Measurements from ENCODE around the gene ITGA2.

ITGA2 gene

GRCh38 chr5:52989781-52990527 is 802 bp downstream of the ITGA2 start:
- peak overlapping the region; percentile 75 for H3K4me3 ChIP-seq (ENCODE audit: low read depth, low read length)
- TF ChIP-seq CTCF (IDR thresholded peaks at IDR 0.05; ENCODE audit: low read depth, low read length) = peak; percentile 11; the same call in 1 of the 2 replicates

GRCh38 chr5:52990528-52990925 is 1.4 kb downstream of the ITGA2 start:
- peak overlapping the region; percentile 75 for H3K4me3 ChIP-seq (ENCODE audit: low read depth, low read length)
- no peak for TF ChIP-seq CTCF (IDR thresholded peaks at IDR 0.05; ENCODE audit: low read depth, low read length)

GRCh38 chr5:52993367-52993766 is 4.2 kb downstream of the ITGA2 start:
- H3K4me3 ChIP-seq (ENCODE audit: low read depth, low read length) = no peak overlapping the region
- no peak for TF ChIP-seq CTCF (IDR thresholded peaks at IDR 0.05; ENCODE audit: low read depth, low read length)

GRCh38 chr5:52994266-52994665 is 5.1 kb downstream of the ITGA2 start:
- H3K4me3 ChIP-seq (ENCODE audit: low read depth, low read length) = no peak overlapping the region
- no peak for TF ChIP-seq CTCF (IDR thresholded peaks at IDR 0.05; ENCODE audit: low read depth, low read length)

GRCh38 chr5:52995095-52995494 is 5.9 kb downstream of the ITGA2 start:
- no peak for TF ChIP-seq CTCF (IDR thresholded peaks at IDR 0.05; ENCODE audit: low read depth, low read length)
- no peak overlapping the region for H3K4me3 ChIP-seq (ENCODE audit: low read depth, low read length)

GRCh38 chr5:52995914-52996313 is 6.8 kb downstream of the ITGA2 start:
- no peak for TF ChIP-seq CTCF (IDR thresholded peaks at IDR 0.05; ENCODE audit: low read depth, low read length)
- no peak overlapping the region for H3K4me3 ChIP-seq (ENCODE audit: low read depth, low read length)

GRCh38 chr5:52996979-52997378 is 7.8 kb downstream of the ITGA2 start:
- no peak overlapping the region for H3K4me3 ChIP-seq (ENCODE audit: low read depth, low read length)
- TF ChIP-seq CTCF (IDR thresholded peaks at IDR 0.05; ENCODE audit: low read depth, low read length) = no peak

Measured in WI38 (cell line).